NCI-H748 treated with DMSO at 0.1 percent for 48 hours (cell line): ENCODE measurements around the gene AP4S1.
"Not testable (repeated sequence)": the region's sequence is repeated elsewhere in the genome, so short reads cannot be mapped to it uniquely, and the experiment has no call there.

Experiments
- DNase-seq: peaks from one replicate; lab custom pipeline; 2025; lab: John Stamatoyannopoulos, UW

AP4S1 gene

GRCh38 chr14:31086466-31086865 is 61.0 kb downstream of the AP4S1 start:
- DNase-seq = not testable (repeated sequence)

- DNase-seq = no peak
Measured at GRCh38 chr14:31090883-31091764, 65.7 kb downstream of the AP4S1 start.

GRCh38 chr14:31092160-31092708 is 66.8 kb downstream of the AP4S1 start:
- no peak for DNase-seq

GRCh38 chr14:31093884-31094839 is 68.7 kb downstream of the AP4S1 start:
- not testable (repeated sequence) for DNase-seq

GRCh38 chr14:31095817-31096216 is 70.4 kb downstream of the AP4S1 start:
- DNase-seq = not testable (repeated sequence)

- no peak for DNase-seq
Measured at GRCh38 chr14:31096255-31096654, 70.8 kb downstream of the AP4S1 start.

GRCh38 chr14:31097081-31097480 is 71.6 kb downstream of the AP4S1 start:
- DNase-seq = no peak

GRCh38 chr14:31106768-31107167 is 81.3 kb downstream of the AP4S1 start:
- no peak for DNase-seq

DNA sequence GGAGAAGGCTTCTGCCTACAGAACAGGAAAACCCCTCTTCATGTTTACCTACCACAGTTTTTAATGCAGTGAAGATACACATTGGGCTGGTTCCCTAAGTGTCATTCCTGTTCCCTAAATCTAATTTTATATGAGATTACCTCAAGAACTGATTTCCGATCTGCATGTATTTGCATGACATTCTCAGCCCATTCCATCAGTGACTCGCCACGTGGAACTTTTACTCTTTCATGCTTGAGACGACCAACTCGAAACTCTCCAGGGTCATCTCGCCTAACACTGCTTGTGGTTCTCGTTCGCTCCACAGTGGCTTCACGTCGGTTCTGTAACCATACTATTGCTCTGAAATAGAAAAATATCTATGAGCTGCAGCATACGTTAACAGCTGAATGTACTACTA is 83.8 kb downstream of the AP4S1 start:
- no peak for DNase-seq

DNA sequence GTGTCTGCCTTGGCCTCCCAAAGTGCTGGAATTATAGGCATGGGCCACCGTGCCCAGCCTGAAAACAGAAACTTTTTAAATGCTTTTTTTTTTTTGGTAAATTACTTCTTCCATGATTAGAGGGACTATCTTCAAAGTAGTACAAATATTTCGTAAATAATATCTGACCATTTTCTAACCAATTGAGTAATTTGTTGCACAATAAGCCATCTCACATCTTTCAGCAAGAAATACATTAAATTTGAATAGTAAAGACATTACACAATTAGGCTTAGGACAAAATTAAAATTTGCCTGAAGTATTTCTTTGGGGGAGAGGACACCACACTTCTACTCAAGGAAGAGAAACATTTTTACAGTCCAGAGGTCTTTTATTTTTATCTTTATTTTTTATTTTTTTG is 85.4 kb downstream of the AP4S1 start:
- DNase-seq = no peak

DNA sequence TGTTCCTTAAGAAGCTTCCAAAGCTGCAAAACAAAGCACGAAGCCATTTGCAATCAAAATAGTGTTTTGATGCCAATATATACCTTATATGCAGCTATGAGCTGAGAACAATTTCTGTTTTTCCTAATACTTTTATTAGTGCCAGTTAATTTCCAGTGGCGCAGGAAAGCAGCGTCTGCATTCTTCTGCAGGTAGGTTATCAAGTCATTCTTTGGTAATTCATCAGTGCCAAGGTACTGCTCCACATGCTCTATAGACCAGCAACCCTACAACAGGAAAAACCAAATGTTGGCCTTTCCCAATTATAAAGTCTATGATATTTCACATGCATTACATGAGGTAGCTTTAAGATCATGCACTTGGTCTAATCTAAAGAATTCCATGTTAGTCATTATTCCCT is 88.3 kb downstream of the AP4S1 start:
- DNase-seq = no peak

- no peak for DNase-seq
Measured at GRCh38 chr14:31118892-31119291, 93.4 kb downstream of the AP4S1 start.

DNA sequence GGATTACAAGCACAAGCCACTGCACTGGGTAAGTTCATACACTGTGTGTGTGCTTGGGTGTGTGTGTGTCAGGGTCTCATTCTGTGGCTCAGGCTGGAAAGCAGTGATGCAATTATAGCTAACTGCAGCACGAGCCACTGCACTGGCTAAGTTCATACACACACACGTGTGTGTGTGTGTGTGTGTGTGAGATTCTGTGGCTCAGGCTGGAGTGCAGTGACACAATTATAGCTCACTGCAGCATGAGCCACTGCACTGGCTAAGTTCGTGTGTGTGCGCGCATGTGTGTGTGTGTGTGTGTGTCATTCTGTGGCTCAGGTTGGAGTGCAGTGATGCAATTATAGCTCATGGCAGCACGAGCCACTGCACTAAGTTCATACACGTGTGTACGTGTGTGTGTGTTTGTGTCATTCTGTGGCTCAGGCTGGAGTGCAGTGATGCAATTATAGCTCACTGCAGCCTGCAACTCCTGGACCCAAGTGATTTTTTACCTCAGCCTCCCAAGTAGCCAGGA is 96.7 kb downstream of the AP4S1 start:
- DNase-seq = no peak

DNA sequence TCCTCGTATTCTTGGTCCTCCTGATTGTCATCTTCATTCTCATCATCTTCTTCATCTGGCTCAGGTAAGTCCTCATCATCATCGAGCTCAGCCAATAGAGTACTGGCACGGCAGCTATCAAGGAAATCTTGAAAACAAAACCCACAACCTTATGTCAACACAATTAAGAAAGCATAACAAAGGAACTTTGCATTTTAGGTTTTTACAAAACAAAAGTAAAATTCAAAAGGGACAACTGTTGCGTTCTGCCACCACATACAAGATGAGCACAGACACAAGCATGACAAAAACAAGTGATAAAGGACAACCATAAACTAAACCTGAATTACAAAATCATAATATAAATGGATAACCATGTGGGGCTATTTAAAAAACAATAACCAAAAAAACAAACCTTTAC is 97.5 kb downstream of the AP4S1 start:
- DNase-seq = no peak

GRCh38 chr14:31124197-31124596 is 98.7 kb downstream of the AP4S1 start:
- no peak for DNase-seq

DNA sequence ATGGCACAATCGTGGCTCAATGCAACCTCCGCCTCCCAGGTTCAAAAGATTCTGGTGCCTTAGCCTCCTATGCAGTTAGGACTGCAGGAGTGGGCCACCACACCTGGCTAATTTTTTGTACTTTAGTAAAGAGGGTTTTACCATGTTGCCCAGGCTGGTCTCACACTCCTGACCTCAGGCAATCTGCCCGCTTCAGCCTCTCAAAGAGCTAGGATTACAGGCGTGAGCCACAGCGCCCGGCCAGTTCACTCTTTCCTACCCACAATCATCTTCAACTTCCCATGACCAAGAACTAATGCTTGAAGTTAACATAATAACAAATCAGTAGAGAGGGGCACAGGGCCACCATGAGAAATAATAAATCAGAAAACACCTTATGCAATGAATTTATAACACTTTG is 99.8 kb downstream of the AP4S1 start:
- no peak for DNase-seq

DNA sequence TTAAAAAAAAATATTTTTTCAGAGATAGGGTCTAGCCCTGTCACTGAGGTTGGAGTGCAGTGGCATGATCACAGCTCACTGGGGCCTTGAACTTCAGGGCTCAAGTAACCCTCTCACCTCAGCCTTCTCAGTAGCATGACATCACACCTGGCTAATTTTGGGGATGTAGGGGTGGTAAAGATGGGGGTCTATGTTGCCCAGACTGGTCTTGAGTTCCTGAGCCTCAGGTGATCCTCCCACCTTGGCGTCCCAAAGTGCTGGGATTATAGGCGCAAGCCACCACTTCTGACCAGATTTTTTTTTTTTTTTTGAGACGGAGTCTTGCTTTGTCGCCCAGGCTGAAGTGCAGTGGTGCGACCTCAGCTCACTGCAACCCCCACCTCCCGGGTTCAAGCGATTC is 101.2 kb downstream of the AP4S1 start:
- DNase-seq = no peak

DNA sequence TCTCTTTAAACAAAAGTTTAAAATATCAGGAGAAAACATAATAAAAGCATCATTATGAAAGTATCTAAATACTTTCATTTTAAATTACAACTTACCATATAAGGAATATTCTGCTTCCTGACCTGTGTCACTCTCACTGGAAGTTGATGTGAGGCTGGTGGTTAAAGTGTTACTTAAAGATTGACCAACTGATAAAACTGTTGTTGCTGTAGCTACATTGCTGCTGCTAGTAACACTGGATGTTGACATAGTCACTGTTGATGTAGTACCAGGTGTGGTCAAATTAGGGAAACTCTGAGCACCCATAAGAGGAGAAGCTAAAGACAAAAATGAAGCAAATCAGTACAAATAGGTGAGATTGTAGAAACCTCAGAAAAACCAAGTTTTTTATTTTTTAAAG is 102.2 kb downstream of the AP4S1 start:
- no peak for DNase-seq

- DNase-seq = no peak
Measured at GRCh38 chr14:31128601-31129526, 103.4 kb downstream of the AP4S1 start.

DNA sequence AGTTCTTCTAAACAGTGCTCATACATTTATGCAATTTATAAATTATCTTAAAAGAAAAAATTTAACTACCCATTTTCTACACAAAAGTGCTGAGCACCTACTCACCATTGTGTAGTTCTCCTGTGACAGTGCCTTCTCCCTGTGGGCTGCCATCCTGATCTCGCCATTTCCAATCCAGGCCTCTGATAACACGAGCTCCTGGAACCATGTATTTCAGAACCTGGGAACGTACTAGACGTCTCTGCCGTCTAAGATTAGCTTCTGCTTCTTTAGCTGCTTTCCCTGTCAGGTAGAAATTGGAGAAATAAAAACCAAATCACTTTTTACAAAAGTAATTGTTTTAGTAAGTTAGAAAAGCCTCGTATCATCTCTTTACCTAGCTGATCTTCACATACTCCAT is 107.7 kb downstream of the AP4S1 start:
- DNase-seq = no peak

DNA sequence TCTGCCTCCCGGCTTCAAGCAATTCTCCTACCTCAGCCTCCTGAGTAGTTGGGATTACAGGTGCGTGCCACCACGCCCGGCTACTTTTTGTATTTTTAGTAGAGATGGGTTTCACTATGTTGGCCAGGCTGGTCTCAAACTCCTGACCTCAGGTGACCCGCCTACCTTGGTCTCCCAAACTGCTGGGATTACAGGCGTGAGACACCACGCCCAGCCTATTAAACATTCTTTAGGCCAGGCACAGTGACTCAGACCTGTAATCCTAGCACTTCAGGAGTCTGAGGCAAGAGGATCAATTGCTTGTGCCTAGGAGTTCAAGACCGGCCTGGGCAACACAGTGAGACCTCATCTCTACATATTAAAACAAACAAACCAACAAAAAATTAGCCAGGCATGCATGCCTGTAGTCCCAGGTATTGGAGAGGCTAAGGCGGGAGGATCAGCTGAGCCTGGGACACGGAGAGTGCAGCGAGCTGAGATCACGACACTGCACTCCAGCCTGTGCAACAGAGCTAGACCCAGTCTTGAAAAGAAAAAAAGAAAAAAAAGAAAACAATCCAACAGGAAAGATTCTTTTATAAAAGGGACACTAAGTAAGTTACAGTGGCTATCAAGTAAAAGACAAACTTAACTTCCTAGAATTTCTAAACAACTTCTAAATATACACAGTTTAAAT is 111.9 kb downstream of the AP4S1 start:
- no peak for DNase-seq
